Endothelial cell of umbilical vein (primary cell): ENCODE measurements around the gene N4BP2. TPM values are rescaled to one million over a fixed set of nuclear protein-coding genes. Genes with fewer than 3 reads are reported as not detected.

Experiments
- BruUV-seq: library from RNA; stranded (reverse); fragments of 400-500 nt; replicated peaks from 2 replicates; lab custom pipeline; 2021; lab: Mats Ljungman, UMichigan
- CTCF ChIA-PET: fragments of 300-600, 350-600 bp; sonication (Branson Sonifier 250); formaldehyde crosslinking; loops from one replicate; lab custom pipeline; 2021; ENCODE audit warnings: antibody characterized with exemption, inconsistent platforms; lab: Charles Lee
- POLR2A ChIA-PET: fragments of 300-600, 350-600 bp; sonication (Branson Sonifier 250); formaldehyde crosslinking; loops from one replicate; lab custom pipeline; 2021; ENCODE audit warnings: antibody characterized with exemption, inconsistent platforms; lab: Charles Lee
- DNase-seq: peaks from one replicate; pipeline ENCODE4 v3.0.0-alpha.2; 2011; ENCODE audit warnings: low read depth, low spot score
- FAIRE-seq: peaks from 2 replicates; lab custom pipeline; 2011; peaks lifted over from hg19 to GRCh38; lab: Jason Lieb, UNC
- H2AFZ ChIP-seq: 2 replicates; pipeline ENCODE4 v1.6.0; 2012; ENCODE audit warnings: low read depth, low read length, control low read depth, inconsistent platforms
- H3K27ac ChIP-seq: 2 replicates; pipeline ENCODE4 v1.5.1; 2011; ENCODE audit warnings: low read depth, mild to moderate bottlenecking, control low read depth, low read length, moderate library complexity; ENCODE audit not compliant: insufficient read depth
- H3K27me3 ChIP-seq, 2 experiments: 2 replicates each; pipeline versions ENCODE4 v1.6.0 to v1.6.1; 2011; ENCODE audit warnings: low read length in 2 of 2, mixed read lengths in 1 of 2; ENCODE audit not compliant: control insufficient read depth in 2 of 2, insufficient read depth in 2 of 2
- H3K36me3 ChIP-seq, 2 experiments: 2 replicates in 1 of 2; 3 replicates in 1 of 2; pipeline ENCODE4 v1.5.1; 2011; ENCODE audit warnings: low read length in 2 of 2, mild to moderate bottlenecking in 1 of 2, moderate library complexity in 1 of 2; ENCODE audit not compliant: control insufficient read depth in 2 of 2, insufficient read depth in 2 of 2; ENCODE audit errors: extremely low read depth in 1 of 2
- H3K4me1 ChIP-seq: 3 replicates; pipeline ENCODE4 v1.5.1; 2011; ENCODE audit warnings: mild to moderate bottlenecking, low read length; ENCODE audit not compliant: control insufficient read depth, insufficient read depth; ENCODE audit errors: extremely low read depth
- H3K4me2 ChIP-seq: 2 replicates; pipeline ENCODE4 v1.6.1; 2011; ENCODE audit warnings: low read length, control low read depth, mixed read lengths; ENCODE audit not compliant: insufficient read depth
- H3K4me3 ChIP-seq, 3 experiments: fragments of 200-600 bp in 1 of 3; sonication (generic), shearing (Covaris generic) in 1 of 3; replicated peaks in 1 of 3; 2 replicates each; pipeline ENCODE4 v1.5.1; 2011 to 2016; ENCODE audit warnings: control low read depth in 3 of 3, low read length in 3 of 3, mild to moderate bottlenecking in 2 of 3, inconsistent platforms in 1 of 3, low read depth in 1 of 3, moderate library complexity in 1 of 3; ENCODE audit not compliant: insufficient read depth in 1 of 3
- H3K79me2 ChIP-seq: 2 replicates; pipeline ENCODE4 v1.6.0; 2012; ENCODE audit warnings: low read length, inconsistent platforms; ENCODE audit not compliant: control insufficient read depth, insufficient read depth
- H3K9ac ChIP-seq: replicated peaks from 2 replicates; pipeline ENCODE3; 2011; ENCODE audit warnings: low read length, control low read depth; ENCODE audit not compliant: insufficient read depth; ENCODE audit errors: extremely low read depth
- H3K9me1 ChIP-seq: replicated peaks from 3 replicates; pipeline ENCODE4 v1.6.0; 2011; ENCODE audit warnings: mild to moderate bottlenecking, low read length; ENCODE audit not compliant: control insufficient read depth, insufficient read depth; ENCODE audit errors: extremely low read depth
- H3K9me3 ChIP-seq: replicated peaks from 2 replicates; pipeline ENCODE4 v1.5.1; 2012; ENCODE audit warnings: low read length, inconsistent platforms; ENCODE audit not compliant: control insufficient read depth, insufficient read depth
- H4K20me1 ChIP-seq: replicated peaks from 2 replicates; pipeline ENCODE3; 2011; ENCODE audit warnings: mild to moderate bottlenecking, low read length; ENCODE audit not compliant: control insufficient read depth, insufficient read depth; ENCODE audit errors: extremely low read depth
- EZH2 ChIP-seq: IDR thresholded peaks from 2 replicates; pipeline ENCODE4 v1.6.1; 2012; ENCODE audit warnings: borderline replicate concordance, low read depth, mild to moderate bottlenecking, moderate library complexity, low read length, inconsistent platforms; ENCODE audit not compliant: severe bottlenecking
- FOS ChIP-seq: IDR thresholded peaks from 2 replicates; pipeline ENCODE4 v1.6.1; 2011; ENCODE audit warnings: mild to moderate bottlenecking, low read length, moderate library complexity, borderline replicate concordance; ENCODE audit not compliant: insufficient read depth
- GATA2 ChIP-seq: IDR thresholded peaks from 2 replicates; pipeline ENCODE4 v1.7.0; 2011; ENCODE audit warnings: low read depth, mild to moderate bottlenecking, moderate library complexity, mixed read lengths, low read length; ENCODE audit not compliant: insufficient read length, insufficient read depth
- JUN ChIP-seq: IDR thresholded peaks from 2 replicates; pipeline ENCODE4 v1.6.1; 2011; ENCODE audit warnings: borderline replicate concordance, low read depth; ENCODE audit not compliant: insufficient read length, insufficient read depth
- MAX ChIP-seq: IDR thresholded peaks from 2 replicates; pipeline ENCODE4 v1.6.1; 2011; ENCODE audit not compliant: insufficient read depth, insufficient read length
- MYC ChIP-seq: IDR thresholded peaks from one replicate; pipeline ENCODE4 v1.6.1; 2011; ENCODE audit warnings: mild to moderate bottlenecking, low read depth, low read length
- POLR2A ChIP-seq: IDR thresholded peaks from 2 replicates; pipeline ENCODE4 v1.6.1; 2012; ENCODE audit warnings: low read depth, mild to moderate bottlenecking, control low read depth, low read length
- POLR2AphosphoS5 ChIP-seq: IDR thresholded peaks from 2 replicates; pipeline ENCODE4 v1.6.1; 2012; ENCODE audit warnings: low read depth, mild to moderate bottlenecking, control low read depth, low read length, moderate library complexity; ENCODE audit not compliant: insufficient read depth
- dilution Hi-C: fragments of 300-500 bp; cut with MboI; formaldehyde crosslinking; loops from one replicate; pipeline ENCODE4 v1.15.0; 2019; ENCODE audit warnings: low sequenced_read_pairs; ENCODE audit not compliant: extremely low pct_ligation_motif_present
- intact Hi-C: fragments of 100-400 bp; cut with micrococcal nuclease; formaldehyde crosslinking; loops from one replicate; pipeline ENCODE4 v1.10.0; 2022
- polyA plus RNA-seq, 4 experiments: library from polyadenylated mRNA; depleted of rRNA in 3 of 4; stranded (reverse) in 3 of 4; unstranded in 1 of 4; fragments of >200 nt; gene quantifications; 2 replicates each; pipeline versions ENCODE4 v1.2.1 to v1.2.3, GENCODE V29; 2011 to 2012; ENCODE audit warnings: missing spikeins in 1 of 4
- total RNA-seq: library from RNA; stranded (reverse); gene quantifications from 2 replicates; pipeline ENCODE4 v1.2.3, GENCODE V29; 2021
- TF ChIP-seq, protein P1 (sequence below), 2 donors: IDR thresholded peaks; 1 replicate in 1 of 2; 2 replicates in 1 of 2; pipeline ENCODE4 v1.5.1; 2011; ENCODE audit warnings: low read length in 2 of 2, mild to moderate bottlenecking in 2 of 2, moderate library complexity in 2 of 2, control low read depth in 1 of 2, inconsistent platforms in 1 of 2, low read depth in 1 of 2; ENCODE audit not compliant: insufficient read depth in 1 of 2; ENCODE audit errors: extremely low read depth in 1 of 2

Gene N4BP2
- total and polyA plus RNA-seq, 2 donors (not counting 3 experiments of a cell fraction or from before 2014, with no cell fraction given), result 0.87 to 6.9 TPM

DNA sequence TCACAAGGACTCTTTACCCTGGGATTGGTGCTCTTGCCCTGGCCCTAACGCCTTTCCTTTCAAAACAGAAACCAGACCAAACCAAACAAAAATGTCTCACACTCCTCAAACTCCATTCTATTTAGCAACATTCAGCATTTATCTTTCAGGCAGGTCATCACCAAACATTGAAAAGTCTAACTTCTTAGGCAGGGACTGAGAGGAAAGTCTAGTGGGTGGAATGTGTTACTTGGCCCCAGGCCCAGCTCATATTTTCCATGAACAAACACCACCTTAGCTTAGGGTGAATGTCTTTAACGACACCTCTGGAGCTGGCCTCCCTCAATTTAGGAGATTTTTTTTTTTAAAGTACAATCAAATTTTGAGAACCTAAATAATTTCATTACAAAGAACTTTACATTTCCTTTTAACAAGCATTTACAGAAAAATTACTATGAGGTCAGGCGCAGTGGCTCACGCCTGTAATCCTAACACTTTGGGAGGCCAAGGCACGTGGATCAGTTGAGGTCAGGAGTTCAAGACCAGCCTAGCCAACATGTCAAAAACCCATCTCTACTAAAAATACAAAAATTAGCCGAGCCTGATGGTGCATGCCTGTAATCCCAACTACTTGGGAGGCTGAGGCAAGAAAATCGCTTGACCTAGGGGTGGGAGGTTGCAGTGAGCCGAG, 10.2 kb upstream of the N4BP2 start:
- H3K4me1 ChIP-seq, result peaks cover 4% of the 10 kb centered on the region
- no peaks in the 10 kb centered on the region for H3K27me3 ChIP-seq
- TF ChIP-seq FOS (no peak), POLR2AphosphoS5 (no peak), EZH2 (no peak), POLR2A (no peak), JUN (no peak), GATA2 (no peak), MAX (no peak), MYC (no peak)
- TF ChIP-seq, protein P1, sequence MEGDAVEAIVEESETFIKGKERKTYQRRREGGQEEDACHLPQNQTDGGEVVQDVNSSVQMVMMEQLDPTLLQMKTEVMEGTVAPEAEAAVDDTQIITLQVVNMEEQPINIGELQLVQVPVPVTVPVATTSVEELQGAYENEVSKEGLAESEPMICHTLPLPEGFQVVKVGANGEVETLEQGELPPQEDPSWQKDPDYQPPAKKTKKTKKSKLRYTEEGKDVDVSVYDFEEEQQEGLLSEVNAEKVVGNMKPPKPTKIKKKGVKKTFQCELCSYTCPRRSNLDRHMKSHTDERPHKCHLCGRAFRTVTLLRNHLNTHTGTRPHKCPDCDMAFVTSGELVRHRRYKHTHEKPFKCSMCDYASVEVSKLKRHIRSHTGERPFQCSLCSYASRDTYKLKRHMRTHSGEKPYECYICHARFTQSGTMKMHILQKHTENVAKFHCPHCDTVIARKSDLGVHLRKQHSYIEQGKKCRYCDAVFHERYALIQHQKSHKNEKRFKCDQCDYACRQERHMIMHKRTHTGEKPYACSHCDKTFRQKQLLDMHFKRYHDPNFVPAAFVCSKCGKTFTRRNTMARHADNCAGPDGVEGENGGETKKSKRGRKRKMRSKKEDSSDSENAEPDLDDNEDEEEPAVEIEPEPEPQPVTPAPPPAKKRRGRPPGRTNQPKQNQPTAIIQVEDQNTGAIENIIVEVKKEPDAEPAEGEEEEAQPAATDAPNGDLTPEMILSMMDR (IDR thresholded peaks at IDR 0.05; ENCODE audit: extremely low read depth in 1 of 2, insufficient read depth in 1 of 2, low read depth in 1 of 2, low read length in 2 of 2), result no peak
- H3K9ac ChIP-seq, result no peak overlapping the region
- H4K20me1 ChIP-seq, result no peaks in the 10 kb centered on the region
- H2AFZ ChIP-seq, result peak overlapping the region; percentile 82
- dilution Hi-C loops, result no loop called here
- no TSS peak for BruUV-seq
- intact Hi-C loops, result no loop called here
- ChIA-PET CTCF (interaction anchor here (0.6 to 2.2 kb wide), 3 partner anchors 9 to 48 kb away, joined by 3 to 17 read pairs (median 5); partner anchors contain the start of gene N4BP2), POLR2A (interaction anchor here (0.6 kb wide), 1 partner anchor 10 kb away, joined by 5 read pairs; no protein-coding TSS in a partner anchor)
- H3K4me2 ChIP-seq, result peak overlapping the region; percentile 4
- H3K27ac ChIP-seq, result no peak overlapping the region
- no peaks in the 10 kb centered on the region for H3K9me3 ChIP-seq
- DNase-seq (peak; percentile 79), FAIRE-seq (peak; percentile 87)
- H3K9me1 ChIP-seq, result no peaks in the 10 kb centered on the region
- H3K4me3 ChIP-seq, result no peak overlapping the region
- H3K79me2 ChIP-seq, result no peaks in the 10 kb centered on the region
- no peaks in the 10 kb centered on the region for H3K36me3 ChIP-seq
